GM12891 (cell line): ENCODE measurements around the gene CCDC57.

Source experiments
- DNase-seq: peaks from one replicate; pipeline ENCODE4 v3.0.0; 2011; ENCODE audit warnings: low spot score; ENCODE audit not compliant: insufficient read length
- FAIRE-seq: peaks from 2 replicates; lab custom pipeline; 2011; peaks lifted over from hg19 to GRCh38; lab: Jason Lieb, UNC
- PAX5 ChIP-seq: IDR thresholded peaks from 2 replicates; pipeline ENCODE4 v1.6.1; 2011; ENCODE audit warnings: low read length, moderate library complexity, mild to moderate bottlenecking; ENCODE audit not compliant: insufficient read depth, severe bottlenecking
- POLR2A ChIP-seq: IDR thresholded peaks from 2 replicates; pipeline ENCODE4 v1.6.1; 2011; ENCODE audit warnings: low read depth, low read length, control low read depth
- POLR2AphosphoS5 ChIP-seq: IDR thresholded peaks from 2 replicates; pipeline ENCODE4 v1.6.1; 2011; ENCODE audit warnings: low read depth, low read length, control low read depth
- POU2F2 ChIP-seq: IDR thresholded peaks from 2 replicates; pipeline ENCODE4 v1.6.1; 2011; ENCODE audit warnings: low read depth, mild to moderate bottlenecking, control low read depth, low read length, moderate library complexity
- SPI1 ChIP-seq: IDR thresholded peaks from 2 replicates; pipeline ENCODE4 v1.6.1; 2011; ENCODE audit warnings: low read depth, low read length, control low read depth
- TAF1 ChIP-seq: IDR thresholded peaks from 2 replicates; pipeline ENCODE4 v1.6.1; 2011; ENCODE audit warnings: low read depth, low read length, control low read depth

CCDC57 gene

GRCh38 chr17:82065638-82066303, 146.9 kb downstream of the CCDC57 start, which contains the start of gene DUS1L:
TSS of gene DUS1L (minus strand) at chr17:82065804. CDS start at chr17:82065059, 745 bp downstream.
- DNase-seq (peak; percentile 96), FAIRE-seq (peak; percentile 76)
- TF ChIP-seq SPI1, result no peak
- no peak for TF ChIP-seq POLR2AphosphoS5
- TF ChIP-seq PAX5, result peak; percentile 79
- peak; percentile 75 for TF ChIP-seq TAF1

- no peak for FAIRE-seq
- TF ChIP-seq POLR2AphosphoS5 (no peak), TAF1 (no peak), POLR2A (no peak), POU2F2 (no peak), SPI1 (no peak), PAX5 (no peak)
- peak; percentile 83 for DNase-seq
These were observed 147.4 kb downstream of the CCDC57 start for GRCh38 chr17:82065193-82065637.

- peak; percentile 30; the same call in 1 of the 2 replicates for TF ChIP-seq POLR2A
- no peak for TF ChIP-seq TAF1
- DNase-seq, result no peak
- peak; percentile 51 for FAIRE-seq
These were observed 148.0 kb downstream of the CCDC57 start for GRCh38 chr17:82064433-82065192.

- FAIRE-seq (no peak), DNase-seq (no peak)
- TF ChIP-seq POLR2A (0 out of 2 replicates have a peak, but pooled peaks have one; percentile 9), SPI1 (no peak)
These were observed 148.9 kb downstream of the CCDC57 start for GRCh38 chr17:82063424-82064415.

- DNase-seq, result no peak
- no peak for FAIRE-seq
- TF ChIP-seq POLR2AphosphoS5 (no peak; the same call in 1 of the 2 replicates), TAF1 (no peak), PAX5 (no peak), POLR2A (no peak), POU2F2 (no peak), SPI1 (no peak)
These were observed 149.7 kb downstream of the CCDC57 start for GRCh38 chr17:82062984-82063368.

GRCh38 chr17:82062076-82062983, 150.3 kb downstream of the CCDC57 start:
- no peak for DNase-seq
- TF ChIP-seq POLR2A, result no peak
- TF ChIP-seq POU2F2, result no peak
- no peak for TF ChIP-seq POLR2AphosphoS5
- TF ChIP-seq TAF1, result no peak
- TF ChIP-seq PAX5, result no peak
- TF ChIP-seq SPI1, result no peak
- FAIRE-seq, result no peak

GRCh38 chr17:82061047-82061925, 151.4 kb downstream of the CCDC57 start:
- TF ChIP-seq POU2F2, result no peak
- no peak for TF ChIP-seq PAX5
- TF ChIP-seq POLR2A, result no peak; the same call in 1 of the 2 replicates
- TF ChIP-seq POLR2AphosphoS5, result no peak; the same call in 1 of the 2 replicates
- no peak for TF ChIP-seq SPI1
- TF ChIP-seq TAF1, result no peak
- DNase-seq (no peak), FAIRE-seq (no peak)

- FAIRE-seq (no peak), DNase-seq (no peak)
- TF ChIP-seq TAF1 (no peak), POLR2AphosphoS5 (no peak), POLR2A (no peak), SPI1 (no peak)
These were observed 152.0 kb downstream of the CCDC57 start for GRCh38 chr17:82060614-82061013.
